ENCODE measurements around the gene BCKDHA. TPM values are rescaled to one million over a fixed set of nuclear protein-coding genes. Genes with fewer than 3 reads are reported as not detected.
"Not testable (repeated sequence)": the region's sequence is repeated elsewhere in the genome, so short reads cannot be mapped to it uniquely, and the experiment has no call there.

BCKDHA gene
- total RNA-seq, 1 donor from 2014 or later, result 11.7 TPM

- peak; percentile 56 for TF ChIP-seq CTCF (conservative IDR thresholded peaks at IDR 0.05)
- Mint-ChIP-seq H3K27me3 (no peaks in the 10 kb centered on the region), H3K36me3 (no peaks in the 10 kb centered on the region), H3K4me3 (peak overlapping the region; percentile 8), H3K4me1 (ENCODE audit: unreplicated experiment) (peaks cover 12% of the 10 kb centered on the region), H3K27ac (peak overlapping the region; percentile 64), H3K9me3 (no peaks in the 10 kb centered on the region)
- no peak for DNase-seq (ENCODE audit: extremely low spot score, unreplicated experiment)
Measured at GRCh38 chr19:41377977-41378709, 19.5 kb upstream of the BCKDHA start.

- H3K27ac Mint-ChIP-seq; H3K36me3 Mint-ChIP-seq; H3K4me1 Mint-ChIP-seq (ENCODE audit: unreplicated experiment); H3K27me3 Mint-ChIP-seq; DNase-seq (ENCODE audit: extremely low spot score, unreplicated experiment); H3K4me3 Mint-ChIP-seq; H3K9me3 Mint-ChIP-seq: not testable (repeated sequence)
Measured at GRCh38 chr19:41381536-41381935, 16.1 kb upstream of the BCKDHA start.

- DNase-seq (ENCODE audit: extremely low spot score, unreplicated experiment), result no peak
- no peak overlapping the region for H3K27ac Mint-ChIP-seq
- TF ChIP-seq CTCF (conservative IDR thresholded peaks at IDR 0.05), result no peak
- no peaks in the 10 kb centered on the region for H3K36me3 Mint-ChIP-seq
- H3K4me3 Mint-ChIP-seq, result no peak overlapping the region
- H3K27me3 Mint-ChIP-seq, result no peaks in the 10 kb centered on the region
- no peaks in the 10 kb centered on the region for H3K4me1 Mint-ChIP-seq (ENCODE audit: unreplicated experiment)
- H3K9me3 Mint-ChIP-seq, result no peaks in the 10 kb centered on the region
Measured at GRCh38 chr19:41384351-41384750, 13.3 kb upstream of the BCKDHA start.

GRCh38 chr19:41386442-41386841, 11.2 kb upstream of the BCKDHA start:
- no peaks in the 10 kb centered on the region for H3K27me3 Mint-ChIP-seq
- H3K4me3 Mint-ChIP-seq, result no peak overlapping the region
- no peaks in the 10 kb centered on the region for H3K36me3 Mint-ChIP-seq
- TF ChIP-seq CTCF (conservative IDR thresholded peaks at IDR 0.05), result no peak
- H3K27ac Mint-ChIP-seq, result no peak overlapping the region
- no peak for DNase-seq (ENCODE audit: extremely low spot score, unreplicated experiment)
- H3K4me1 Mint-ChIP-seq (ENCODE audit: unreplicated experiment), result no peaks in the 10 kb centered on the region
- no peaks in the 10 kb centered on the region for H3K9me3 Mint-ChIP-seq

- no peak for TF ChIP-seq CTCF (conservative IDR thresholded peaks at IDR 0.05)
- H3K27ac Mint-ChIP-seq, result no peak overlapping the region
- no peaks in the 10 kb centered on the region for H3K36me3 Mint-ChIP-seq
Measured at GRCh38 chr19:41391618-41392017, 6.0 kb upstream of the BCKDHA start.

GRCh38 chr19:41392775-41393174, 4.8 kb upstream of the BCKDHA start:
- no peak overlapping the region for H3K27ac Mint-ChIP-seq
- no peak overlapping the region for H3K4me3 Mint-ChIP-seq
- no peaks in the 10 kb centered on the region for H3K36me3 Mint-ChIP-seq
- H3K27me3 Mint-ChIP-seq, result no peaks in the 10 kb centered on the region
- H3K9me3 Mint-ChIP-seq, result no peaks in the 10 kb centered on the region
- TF ChIP-seq CTCF (conservative IDR thresholded peaks at IDR 0.05), result no peak
- H3K4me1 Mint-ChIP-seq (ENCODE audit: unreplicated experiment), result peaks cover 15% of the 10 kb centered on the region
- no peak for DNase-seq (ENCODE audit: extremely low spot score, unreplicated experiment)

More at GRCh38 chr19:41391618-41392017, 6.0 kb upstream of the BCKDHA start:
- H3K27me3 Mint-ChIP-seq, result no peaks in the 10 kb centered on the region
- peaks cover 10% of the 10 kb centered on the region for H3K4me1 Mint-ChIP-seq (ENCODE audit: unreplicated experiment)
- DNase-seq (ENCODE audit: extremely low spot score, unreplicated experiment), result no peak
- no peaks in the 10 kb centered on the region for H3K9me3 Mint-ChIP-seq
- H3K4me3 Mint-ChIP-seq, result no peak overlapping the region
